Astrocyte of the spinal cord (primary cell): ENCODE results near the gene ANKRD33B.

Experiments used
- DNase-seq: peaks from one replicate; pipeline ENCODE4 v3.0.0; 2011; ENCODE audit warnings: low read depth, low spot score
- H3K4me3 ChIP-seq: 2 replicates; pipeline ENCODE4 v1.5.1; 2011; ENCODE audit warnings: low read depth, mild to moderate bottlenecking, low read length, moderate library complexity
- in situ Hi-C: cut with HindIII; loops from 2 replicates; pipeline ENCODE4 v1.10.0; 2017; ENCODE audit warnings: low sequenced_read_pairs
- TF ChIP-seq, protein P1 (sequence below): IDR thresholded peaks from 2 replicates; pipeline ENCODE4 v1.5.1; 2012; ENCODE audit warnings: low read depth, mild to moderate bottlenecking, low read length, inconsistent platforms

Gene ANKRD33B

DNA sequence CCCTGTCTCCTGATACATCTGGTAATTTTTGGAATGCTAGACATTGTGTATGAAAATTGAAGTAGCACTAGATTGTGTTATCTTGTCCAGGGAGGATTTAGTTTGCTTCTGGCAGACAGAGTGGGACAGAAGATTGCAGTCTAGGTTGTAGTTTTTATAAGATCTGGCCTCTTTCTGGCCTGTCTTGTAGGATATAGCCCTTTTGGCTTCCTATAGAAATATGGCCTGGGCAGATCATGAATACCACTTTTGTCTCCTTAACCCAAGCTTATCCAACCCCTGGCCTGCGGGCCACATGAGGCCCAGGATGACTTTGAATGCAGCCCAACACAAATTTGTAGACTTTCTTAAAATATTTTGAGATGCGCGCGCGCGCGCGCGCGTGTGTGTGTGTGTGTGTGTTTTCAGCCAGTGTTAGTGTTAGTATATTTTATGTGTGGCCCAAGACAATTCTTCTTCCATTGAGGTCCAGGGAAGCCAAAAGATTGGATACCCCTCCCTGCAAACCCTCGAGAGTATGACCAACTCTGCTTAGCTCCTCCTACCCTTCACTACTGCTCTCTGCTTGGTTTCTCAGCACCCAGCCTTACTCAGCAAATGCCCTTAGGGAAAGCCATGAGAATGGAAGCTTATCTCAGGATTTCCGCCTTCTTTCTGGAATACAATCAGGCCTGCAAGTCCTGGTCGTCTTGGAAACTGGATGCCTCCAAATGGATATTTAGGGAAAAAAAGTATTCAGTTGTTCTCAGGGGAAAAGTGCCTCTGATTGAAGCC, 26.5 kb downstream of the ANKRD33B start:
- TF ChIP-seq, protein P1, sequence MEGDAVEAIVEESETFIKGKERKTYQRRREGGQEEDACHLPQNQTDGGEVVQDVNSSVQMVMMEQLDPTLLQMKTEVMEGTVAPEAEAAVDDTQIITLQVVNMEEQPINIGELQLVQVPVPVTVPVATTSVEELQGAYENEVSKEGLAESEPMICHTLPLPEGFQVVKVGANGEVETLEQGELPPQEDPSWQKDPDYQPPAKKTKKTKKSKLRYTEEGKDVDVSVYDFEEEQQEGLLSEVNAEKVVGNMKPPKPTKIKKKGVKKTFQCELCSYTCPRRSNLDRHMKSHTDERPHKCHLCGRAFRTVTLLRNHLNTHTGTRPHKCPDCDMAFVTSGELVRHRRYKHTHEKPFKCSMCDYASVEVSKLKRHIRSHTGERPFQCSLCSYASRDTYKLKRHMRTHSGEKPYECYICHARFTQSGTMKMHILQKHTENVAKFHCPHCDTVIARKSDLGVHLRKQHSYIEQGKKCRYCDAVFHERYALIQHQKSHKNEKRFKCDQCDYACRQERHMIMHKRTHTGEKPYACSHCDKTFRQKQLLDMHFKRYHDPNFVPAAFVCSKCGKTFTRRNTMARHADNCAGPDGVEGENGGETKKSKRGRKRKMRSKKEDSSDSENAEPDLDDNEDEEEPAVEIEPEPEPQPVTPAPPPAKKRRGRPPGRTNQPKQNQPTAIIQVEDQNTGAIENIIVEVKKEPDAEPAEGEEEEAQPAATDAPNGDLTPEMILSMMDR = no peak
- in situ Hi-C loops = no loop called here
- peak; percentile 50 for DNase-seq
- H3K4me3 ChIP-seq = no peak overlapping the region

DNA sequence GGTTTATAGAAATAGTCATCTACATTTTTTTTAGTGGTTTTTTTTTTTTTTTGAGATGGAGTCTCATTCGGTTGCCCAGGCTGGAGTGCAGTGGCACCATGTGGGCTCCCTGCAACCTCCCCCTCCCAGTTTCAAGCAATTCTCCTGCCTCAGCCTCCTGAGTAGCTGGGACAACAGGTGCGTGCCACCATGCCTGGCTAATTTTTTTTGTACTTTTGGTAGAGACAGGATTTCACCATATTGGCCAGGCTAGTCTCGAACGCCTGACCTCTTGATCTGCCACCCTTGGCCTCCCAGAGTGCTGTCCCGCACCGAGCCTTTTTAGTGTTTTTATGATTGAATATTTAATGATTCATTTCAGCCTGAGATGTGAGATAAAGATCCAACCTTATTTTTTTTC, 27.3 kb downstream of the ANKRD33B start:
- H3K4me3 ChIP-seq = no peak overlapping the region
- TF ChIP-seq, protein P1 = no peak
- in situ Hi-C loops = no loop called here
- DNase-seq = no peak

DNA sequence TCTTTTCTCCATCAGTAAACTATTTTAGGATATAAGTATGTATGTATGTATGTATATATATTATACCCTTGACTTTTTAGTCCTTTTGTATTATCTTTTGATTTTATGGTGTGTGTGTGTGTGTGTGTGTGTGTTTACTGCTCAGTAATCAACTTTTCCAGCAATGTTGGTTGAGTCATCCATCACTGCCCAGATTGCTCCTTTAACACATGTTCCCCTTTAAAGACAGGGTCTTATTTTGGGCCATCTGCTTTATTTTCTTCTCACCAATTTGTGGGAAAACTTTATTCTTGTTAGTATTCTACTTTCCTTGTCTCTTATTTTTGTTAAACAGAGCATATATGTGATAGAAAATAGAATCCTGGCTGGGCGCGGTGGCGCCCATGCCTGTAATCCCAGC, 28.1 kb downstream of the ANKRD33B start:
- in situ Hi-C loops = no loop called here
- no peak for DNase-seq
- TF ChIP-seq, protein P1 = no peak
- H3K4me3 ChIP-seq = no peak overlapping the region

DNA sequence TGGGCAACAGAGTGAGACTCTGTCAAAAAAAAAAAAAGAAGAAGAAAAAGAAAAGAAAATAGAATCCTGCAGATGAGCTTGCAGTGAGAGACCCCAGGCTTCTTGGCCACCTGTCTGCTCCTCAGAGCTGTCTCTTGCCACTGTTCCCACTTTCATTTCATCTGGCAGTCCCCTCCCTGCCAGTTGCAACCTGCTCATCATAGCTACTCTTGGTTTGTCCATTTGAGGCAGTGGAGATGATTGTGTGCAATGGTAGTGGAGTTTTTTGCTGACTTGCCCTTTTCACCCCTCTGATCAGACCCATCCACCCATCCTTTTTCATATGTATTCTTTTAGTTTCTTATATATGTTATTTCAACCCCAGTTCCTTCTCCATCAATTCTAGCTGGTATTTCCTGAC, 28.7 kb downstream of the ANKRD33B start:
- TF ChIP-seq, protein P1 = no peak
- no peak overlapping the region for H3K4me3 ChIP-seq
- DNase-seq = no peak
- in situ Hi-C loops = no loop called here

DNA sequence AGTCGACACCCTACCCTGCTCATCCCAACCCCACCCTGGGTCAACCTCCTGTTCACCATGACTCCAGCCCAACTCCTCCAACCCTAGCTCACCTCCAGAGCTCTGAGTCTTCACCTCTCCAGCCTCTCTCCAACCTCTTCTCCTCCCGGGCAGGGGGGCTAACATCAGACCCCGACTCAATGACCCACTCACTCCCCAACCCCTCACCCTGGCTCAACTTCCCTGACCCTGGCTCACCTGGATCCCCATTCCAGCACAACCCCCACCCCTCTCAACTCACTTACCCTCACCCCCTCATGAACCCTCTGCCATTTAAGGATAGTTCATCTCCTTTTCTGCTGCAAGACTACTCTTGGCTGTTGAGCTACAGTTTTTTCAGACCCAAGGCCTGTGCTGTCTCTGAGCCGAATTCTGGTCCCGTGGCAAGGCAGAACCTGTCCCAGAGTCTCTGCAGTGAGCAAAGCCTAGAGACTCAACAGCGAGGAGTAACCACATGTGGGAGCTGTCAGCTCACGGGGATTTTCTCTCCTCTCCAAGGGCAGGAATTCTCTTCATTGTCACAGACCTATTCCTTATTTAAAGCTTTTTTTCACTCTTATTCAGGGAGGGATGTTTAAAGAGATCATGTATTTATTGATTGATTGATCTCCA, 29.8 kb downstream of the ANKRD33B start:
- TF ChIP-seq, protein P1 = no peak
- in situ Hi-C loops = no loop called here
- H3K4me3 ChIP-seq = no peak overlapping the region
- no peak for DNase-seq

DNA sequence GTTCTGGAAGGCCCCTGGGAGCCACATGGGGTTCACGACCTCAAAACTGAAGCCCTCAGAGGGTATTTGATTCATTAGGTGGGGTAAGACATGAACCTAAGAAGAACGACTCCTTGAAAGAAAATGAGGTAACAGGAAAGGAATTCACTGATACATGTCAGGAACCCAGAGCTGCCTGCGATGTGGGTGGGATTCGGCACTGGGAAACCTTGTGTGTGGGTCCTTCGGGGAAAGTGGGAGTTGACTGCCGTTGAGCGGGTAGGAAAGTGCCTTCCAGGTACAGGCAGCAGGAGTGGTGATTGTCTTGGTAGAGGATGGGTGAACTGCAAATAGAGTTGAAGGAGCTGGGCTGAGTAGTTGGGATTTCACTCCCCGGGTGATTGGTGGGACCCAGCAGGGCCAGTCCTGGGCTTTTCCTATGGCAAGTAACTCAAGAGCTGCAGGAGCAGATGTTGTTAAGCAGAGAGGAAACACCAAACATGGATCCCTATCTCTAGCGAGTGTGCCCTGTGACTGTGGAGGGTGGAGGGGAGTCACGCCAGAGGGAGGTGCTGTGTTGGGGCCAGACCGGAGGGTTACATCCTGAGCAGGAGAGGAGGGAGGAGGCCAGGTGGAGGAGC, 30.8 kb downstream of the ANKRD33B start:
- TF ChIP-seq, protein P1 = no peak
- in situ Hi-C loops = no loop called here
- DNase-seq = peak; percentile 38
- no peak overlapping the region for H3K4me3 ChIP-seq
